Measurements from ENCODE around the gene FOXK1. TPM values are rescaled to one million over a fixed set of nuclear protein-coding genes. Genes with fewer than 3 reads are reported as not detected.

The FOXK1 gene
- total RNA-seq, 1 donor from 2014 or later = 17.6 TPM

DNA sequence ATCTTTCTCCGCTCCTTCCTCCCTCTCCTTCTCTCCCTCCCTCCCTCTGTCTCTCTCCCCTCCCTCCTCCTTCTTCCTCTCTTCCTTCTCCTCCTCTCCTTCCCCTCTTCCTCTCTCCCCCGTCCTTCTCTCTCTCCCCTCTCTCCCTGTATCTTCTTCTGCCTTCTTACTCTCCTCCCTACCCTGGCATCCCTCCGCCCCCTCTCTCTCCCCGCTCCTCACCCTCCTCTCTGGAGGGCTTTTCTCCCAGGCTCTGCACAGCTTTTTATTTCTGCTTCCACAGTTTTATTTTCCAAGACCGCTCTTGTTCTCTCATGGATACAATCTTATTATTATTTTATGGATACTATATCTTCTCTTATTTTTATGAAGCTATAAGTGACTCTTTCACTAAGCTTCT lies 125.9 kb downstream of the FOXK1 start:
- Histone ChIP-seq H3K36me3 (ENCODE audit: control insufficient read depth, insufficient read depth, low read length) (no peaks in the 10 kb centered on the region), H3K27me3 (ENCODE audit: control insufficient read depth, insufficient read depth, low read length) (no peaks in the 10 kb centered on the region), H3K4me3 (ENCODE audit: low read depth, low read length) (no peak overlapping the region)
- no peak for FAIRE-seq
- no peak for DNase-seq (ENCODE audit: low read depth)
- TF ChIP-seq, protein P1, sequence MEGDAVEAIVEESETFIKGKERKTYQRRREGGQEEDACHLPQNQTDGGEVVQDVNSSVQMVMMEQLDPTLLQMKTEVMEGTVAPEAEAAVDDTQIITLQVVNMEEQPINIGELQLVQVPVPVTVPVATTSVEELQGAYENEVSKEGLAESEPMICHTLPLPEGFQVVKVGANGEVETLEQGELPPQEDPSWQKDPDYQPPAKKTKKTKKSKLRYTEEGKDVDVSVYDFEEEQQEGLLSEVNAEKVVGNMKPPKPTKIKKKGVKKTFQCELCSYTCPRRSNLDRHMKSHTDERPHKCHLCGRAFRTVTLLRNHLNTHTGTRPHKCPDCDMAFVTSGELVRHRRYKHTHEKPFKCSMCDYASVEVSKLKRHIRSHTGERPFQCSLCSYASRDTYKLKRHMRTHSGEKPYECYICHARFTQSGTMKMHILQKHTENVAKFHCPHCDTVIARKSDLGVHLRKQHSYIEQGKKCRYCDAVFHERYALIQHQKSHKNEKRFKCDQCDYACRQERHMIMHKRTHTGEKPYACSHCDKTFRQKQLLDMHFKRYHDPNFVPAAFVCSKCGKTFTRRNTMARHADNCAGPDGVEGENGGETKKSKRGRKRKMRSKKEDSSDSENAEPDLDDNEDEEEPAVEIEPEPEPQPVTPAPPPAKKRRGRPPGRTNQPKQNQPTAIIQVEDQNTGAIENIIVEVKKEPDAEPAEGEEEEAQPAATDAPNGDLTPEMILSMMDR (IDR thresholded peaks at IDR 0.05; ENCODE audit: insufficient read depth, low read length, severe bottlenecking) = no peak

DNA sequence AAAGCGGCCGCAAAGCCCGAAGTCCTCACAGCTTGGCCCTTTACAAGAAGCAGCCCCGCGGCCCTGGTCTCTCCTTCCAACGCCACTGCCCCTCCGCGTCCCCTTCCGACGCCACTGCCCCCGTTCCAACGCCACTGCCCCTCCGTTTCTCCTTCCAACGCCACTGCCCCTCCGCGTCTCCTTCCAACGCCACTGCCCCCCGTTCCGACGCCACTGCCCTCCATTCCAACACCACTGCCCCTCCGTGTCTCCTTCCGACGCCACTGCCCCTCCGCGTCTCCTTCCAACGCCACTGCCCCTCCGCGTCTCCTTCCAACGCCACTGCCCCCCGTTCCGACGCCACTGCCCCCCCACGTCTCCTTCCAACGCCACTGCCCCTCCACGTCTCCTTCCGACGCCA lies 126.5 kb downstream of the FOXK1 start:
- Histone ChIP-seq H3K4me3 (ENCODE audit: low read depth, low read length) (no peak overlapping the region), H3K36me3 (ENCODE audit: control insufficient read depth, insufficient read depth, low read length) (no peaks in the 10 kb centered on the region), H3K27me3 (ENCODE audit: control insufficient read depth, insufficient read depth, low read length) (no peaks in the 10 kb centered on the region)
- no peak for DNase-seq (ENCODE audit: low read depth)
- TF ChIP-seq, protein P1 (IDR thresholded peaks at IDR 0.05; ENCODE audit: insufficient read depth, low read length, severe bottlenecking) = no peak
- no peak for FAIRE-seq

DNA sequence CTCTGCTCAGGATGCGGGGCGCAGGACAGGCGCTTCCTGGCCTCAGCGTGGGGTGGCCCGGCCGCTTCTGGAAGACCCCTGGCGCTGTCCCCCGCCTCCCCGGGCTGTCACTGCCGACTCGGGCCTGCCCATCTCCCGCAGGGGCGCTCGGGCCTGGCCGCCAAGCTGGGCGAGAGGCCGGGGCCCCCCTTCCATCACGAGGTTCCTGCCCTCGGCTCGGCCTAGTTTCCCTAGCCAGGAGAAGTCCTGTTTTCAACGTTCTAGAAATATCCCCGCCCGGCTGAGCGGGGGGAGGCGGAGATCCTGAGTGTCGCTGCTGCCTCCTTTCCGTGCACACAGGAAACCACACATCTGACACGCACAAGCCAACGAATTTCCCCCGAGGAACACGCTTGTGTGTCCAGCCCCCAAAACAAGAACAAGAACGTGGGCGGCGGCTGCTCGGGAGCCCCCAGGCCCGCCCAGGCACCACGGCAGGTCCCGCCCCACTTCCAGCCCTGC lies 127.0 kb downstream of the FOXK1 start:
- no peaks in the 10 kb centered on the region for H3K36me3 ChIP-seq (ENCODE audit: control insufficient read depth, insufficient read depth, low read length)
- TF ChIP-seq, protein P1 (IDR thresholded peaks at IDR 0.05; ENCODE audit: insufficient read depth, low read length, severe bottlenecking) = no peak
- FAIRE-seq = no peak
- DNase-seq (ENCODE audit: low read depth) = no peak
- H3K27me3 ChIP-seq (ENCODE audit: control insufficient read depth, insufficient read depth, low read length) = no peaks in the 10 kb centered on the region
- H3K4me3 ChIP-seq (ENCODE audit: low read depth, low read length) = no peak overlapping the region

DNA sequence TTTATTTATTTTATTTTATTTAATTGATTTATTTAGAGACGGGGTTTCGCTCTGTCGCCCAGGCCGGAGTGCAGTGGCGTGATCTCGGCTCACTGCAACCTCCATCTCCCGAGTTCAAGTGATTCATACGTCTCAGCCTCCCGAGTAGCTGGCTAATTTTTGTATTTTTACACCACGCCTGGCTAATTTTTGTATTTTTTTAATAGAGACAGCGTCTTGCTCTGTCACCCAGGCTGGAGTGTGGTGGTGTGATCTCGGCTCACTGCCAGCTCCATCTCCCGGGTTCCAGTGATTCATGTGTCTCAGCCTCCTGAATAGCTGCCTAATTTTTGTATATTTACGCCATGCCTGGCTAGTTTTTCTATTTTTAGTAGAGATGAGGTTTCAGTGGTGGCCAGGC lies 127.6 kb downstream of the FOXK1 start:
- TF ChIP-seq, protein P1 (IDR thresholded peaks at IDR 0.05; ENCODE audit: insufficient read depth, low read length, severe bottlenecking) = no peak
- DNase-seq (ENCODE audit: low read depth) = no peak
- FAIRE-seq = no peak
- Histone ChIP-seq H3K36me3 (ENCODE audit: control insufficient read depth, insufficient read depth, low read length) (no peaks in the 10 kb centered on the region), H3K27me3 (ENCODE audit: control insufficient read depth, insufficient read depth, low read length) (no peaks in the 10 kb centered on the region), H3K4me3 (ENCODE audit: low read depth, low read length) (no peak overlapping the region)

DNA sequence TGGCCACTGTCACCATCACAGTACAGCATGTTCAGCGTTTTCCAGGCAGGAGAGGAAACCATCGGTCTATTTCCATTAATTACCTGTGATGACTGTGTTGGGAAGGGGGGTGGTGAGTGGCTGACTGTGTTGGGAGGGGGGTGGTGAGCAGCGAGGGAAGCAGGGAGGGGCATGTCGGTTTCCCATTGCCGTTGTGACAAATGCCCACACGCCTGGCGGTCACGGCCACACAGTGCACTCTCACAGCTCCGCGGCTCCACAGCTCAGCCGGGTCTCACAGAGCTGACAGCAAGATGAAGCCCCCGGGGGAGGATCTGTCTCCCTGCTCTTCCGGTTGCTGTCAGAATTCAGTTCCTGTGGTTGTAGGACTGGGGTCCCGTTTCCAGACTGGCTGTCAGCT lies 132.3 kb downstream of the FOXK1 start:
- FAIRE-seq (no peak), DNase-seq (ENCODE audit: low read depth) (no peak)
- Histone ChIP-seq H3K4me3 (ENCODE audit: low read depth, low read length) (no peak overlapping the region), H3K36me3 (ENCODE audit: control insufficient read depth, insufficient read depth, low read length) (no peaks in the 10 kb centered on the region), H3K27me3 (ENCODE audit: control insufficient read depth, insufficient read depth, low read length) (no peaks in the 10 kb centered on the region)
- TF ChIP-seq, protein P1 (IDR thresholded peaks at IDR 0.05; ENCODE audit: insufficient read depth, low read length, severe bottlenecking) = no peak

DNA sequence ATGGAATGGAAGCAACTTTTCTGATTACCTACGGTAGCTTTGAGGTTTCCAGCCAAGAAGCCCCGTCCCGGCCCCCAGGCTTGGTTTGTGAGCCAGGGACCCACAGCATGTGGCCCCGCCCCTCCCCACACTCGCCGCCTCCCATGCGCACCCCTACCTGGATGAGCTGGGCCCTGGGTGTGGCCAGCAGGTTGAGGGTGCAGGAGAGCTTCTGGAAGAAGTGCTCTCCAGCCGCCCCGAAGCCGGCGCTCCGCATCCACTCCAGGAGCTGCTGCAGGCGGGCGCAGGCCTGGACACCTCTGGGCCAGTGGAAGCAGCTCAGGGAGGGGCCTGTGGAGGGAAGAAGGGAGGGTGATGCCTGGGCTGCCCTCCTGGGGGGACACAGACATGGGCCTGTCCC lies 133.0 kb downstream of the FOXK1 start:
- FAIRE-seq = no peak
- no peaks in the 10 kb centered on the region for H3K27me3 ChIP-seq (ENCODE audit: control insufficient read depth, insufficient read depth, low read length)
- H3K4me3 ChIP-seq (ENCODE audit: low read depth, low read length) = no peak overlapping the region
- no peak for DNase-seq (ENCODE audit: low read depth)
- TF ChIP-seq, protein P1 (IDR thresholded peaks at IDR 0.05; ENCODE audit: insufficient read depth, low read length, severe bottlenecking) = no peak
- no peaks in the 10 kb centered on the region for H3K36me3 ChIP-seq (ENCODE audit: control insufficient read depth, insufficient read depth, low read length)

Measured in bronchial epithelial cell (primary cell).